Endothelial cell of hepatic sinusoid (primary cell): ENCODE measurements around the gene ANKRD17.

Experiments
- in situ Hi-C: cut with HindIII; loops from 2 replicates; pipeline ENCODE4 v1.10.0; 2017; ENCODE audit warnings: low sequenced_read_pairs

ANKRD17 gene

GRCh38 chr4:73064536-73064935 lies 194.1 kb downstream of the ANKRD17 start:
- in situ Hi-C loops = no loop called here

- in situ Hi-C loops = no loop called here
These were observed 203.2 kb downstream of the ANKRD17 start for GRCh38 chr4:73055241-73055897.

GRCh38 chr4:73053974-73054480 lies 204.6 kb downstream of the ANKRD17 start:
- in situ Hi-C loops = no loop called here

- in situ Hi-C loops = no loop called here
These were observed 205.5 kb downstream of the ANKRD17 start for GRCh38 chr4:73053076-73053475.

GRCh38 chr4:73051625-73052024 lies 207.0 kb downstream of the ANKRD17 start:
- in situ Hi-C loops = no loop called here

GRCh38 chr4:73045879-73046278 lies 212.7 kb downstream of the ANKRD17 start:
- in situ Hi-C loops = no loop called here

GRCh38 chr4:73037057-73037456 lies 221.5 kb downstream of the ANKRD17 start:
- in situ Hi-C loops = no loop called here

- in situ Hi-C loops = no loop called here
These were observed 222.5 kb downstream of the ANKRD17 start for GRCh38 chr4:73036123-73036522.

GRCh38 chr4:73034896-73035295 lies 223.7 kb downstream of the ANKRD17 start:
- in situ Hi-C loops = loop anchor here (5.0 kb wide), 1 partner anchor 58 kb away; no protein-coding TSS in a partner anchor

- in situ Hi-C loops = no loop called here
These were observed 230.0 kb downstream of the ANKRD17 start for GRCh38 chr4:73028621-73029020.
